HEK293 (cell line): ENCODE data around the gene DNAJC22.
A peak's percentile ranks its signal among the peaks of the same experiment; 100 is the strongest.

ENCODE experiments used
- ZNF121 ChIP-seq: fragments of 450-650 bp; formaldehyde crosslinking; IDR thresholded peaks from 2 replicates; pipeline ENCODE4 v1.5.1; 2016; ENCODE audit warnings: missing biosample characterization, missing genetic modification characterization
- ZNF274 ChIP-seq, 2 experiments: fragments of 200-500 bp in 1 of 2; fragments of 450-650 bp in 1 of 2; sonication (Bioruptor generic) in 1 of 2; formaldehyde crosslinking in 1 of 2; IDR thresholded peaks; 2 replicates each; pipeline versions ENCODE4 v1.5.1 to v1.6.1; 2014 to 2016; ENCODE audit warnings: borderline replicate concordance in 1 of 2, inconsistent platforms in 1 of 2, low read length in 1 of 2, missing biosample characterization in 1 of 2, missing genetic modification characterization in 1 of 2
- TF ChIP-seq, protein P1 (sequence below): fragments of 450-650 bp; formaldehyde crosslinking; IDR thresholded peaks from 2 replicates; pipeline ENCODE4 v1.5.1; 2016; ENCODE audit warnings: missing biosample characterization, missing genetic modification characterization

DNA sequence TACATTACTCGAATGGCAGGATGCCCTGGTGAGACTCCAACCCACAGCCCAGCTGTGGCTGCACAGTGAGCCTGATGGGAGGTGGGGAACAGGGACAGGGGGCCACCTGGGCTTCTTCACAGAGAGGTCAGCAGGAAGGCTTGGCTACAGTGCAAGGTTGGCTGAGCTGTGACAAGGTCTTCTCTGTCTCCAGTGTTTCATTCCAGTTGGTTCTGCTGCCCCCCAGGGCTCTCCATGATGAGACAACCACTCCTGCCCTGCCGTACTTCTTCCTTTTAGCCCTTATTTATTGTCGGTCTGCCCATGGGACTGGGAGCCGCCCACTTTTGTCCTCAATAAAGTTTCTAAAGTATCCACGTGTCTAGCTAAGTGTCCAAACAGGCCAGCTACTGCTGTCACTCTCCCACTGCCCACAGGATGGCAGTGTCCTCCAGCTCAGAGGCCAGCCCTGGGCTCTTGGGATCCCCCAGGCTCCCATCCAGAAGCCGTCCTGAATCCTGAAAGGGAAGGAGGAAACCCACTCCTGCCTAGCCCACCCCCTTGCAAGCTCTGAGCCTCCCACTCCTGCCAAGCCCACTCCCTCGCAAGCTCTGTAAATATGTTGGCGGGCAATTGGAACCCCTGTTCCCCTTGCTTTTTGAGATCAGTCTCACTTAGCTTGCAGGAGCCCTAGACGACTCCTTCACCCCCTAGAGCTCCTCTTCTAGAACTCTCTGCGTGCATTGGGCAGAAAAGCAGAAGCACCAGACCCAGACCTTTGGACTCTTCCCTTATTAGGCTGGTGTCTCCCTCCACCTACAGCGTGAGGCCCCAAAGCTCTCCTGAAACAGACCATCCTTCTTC, 15.1 kb upstream of the DNAJC22 start:
- TF ChIP-seq, protein P1, sequence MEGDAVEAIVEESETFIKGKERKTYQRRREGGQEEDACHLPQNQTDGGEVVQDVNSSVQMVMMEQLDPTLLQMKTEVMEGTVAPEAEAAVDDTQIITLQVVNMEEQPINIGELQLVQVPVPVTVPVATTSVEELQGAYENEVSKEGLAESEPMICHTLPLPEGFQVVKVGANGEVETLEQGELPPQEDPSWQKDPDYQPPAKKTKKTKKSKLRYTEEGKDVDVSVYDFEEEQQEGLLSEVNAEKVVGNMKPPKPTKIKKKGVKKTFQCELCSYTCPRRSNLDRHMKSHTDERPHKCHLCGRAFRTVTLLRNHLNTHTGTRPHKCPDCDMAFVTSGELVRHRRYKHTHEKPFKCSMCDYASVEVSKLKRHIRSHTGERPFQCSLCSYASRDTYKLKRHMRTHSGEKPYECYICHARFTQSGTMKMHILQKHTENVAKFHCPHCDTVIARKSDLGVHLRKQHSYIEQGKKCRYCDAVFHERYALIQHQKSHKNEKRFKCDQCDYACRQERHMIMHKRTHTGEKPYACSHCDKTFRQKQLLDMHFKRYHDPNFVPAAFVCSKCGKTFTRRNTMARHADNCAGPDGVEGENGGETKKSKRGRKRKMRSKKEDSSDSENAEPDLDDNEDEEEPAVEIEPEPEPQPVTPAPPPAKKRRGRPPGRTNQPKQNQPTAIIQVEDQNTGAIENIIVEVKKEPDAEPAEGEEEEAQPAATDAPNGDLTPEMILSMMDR = peak; percentile 88
- no peak for TF ChIP-seq ZNF274 (IDR thresholded peaks at IDR 0.05; ENCODE audit: low read length)
- no peak for TF ChIP-seq ZNF274 (tag by site-specific recombination; IDR thresholded peaks at IDR 0.05; ENCODE audit: borderline replicate concordance)
- TF ChIP-seq ZNF121 = no peak
